Stimulated activated CD4-positive, alpha-beta T cell treated with anti-CD3 and anti-CD28 coated beads, Interleukin-1b, Interleukin-23, amount 100 ng/mL, for 4 hours (primary cell): ENCODE measurements around the gene PTPRT.

Experiments
- DNase-seq, 2 donors: peaks; one replicate each; pipeline ENCODE4 v3.0.0-alpha.2; 2020; ENCODE audit warnings: low read depth in 2 of 2

Gene PTPRT

GRCh38 chr20:43189554-43190331, at the start of gene PTPRT:
PTPRT (minus strand) TSS chr20:43189906; CDS start chr20:43189733, 173 bp downstream.
- no peak for DNase-seq

- no peak for DNase-seq
These were observed 49.1 kb upstream of the PTPRT start for GRCh38 chr20:43238833-43239232.

- no peak for DNase-seq
These were observed 48.6 kb upstream of the PTPRT start for GRCh38 chr20:43238266-43238665.

GRCh38 chr20:43237651-43238168, 48.0 kb upstream of the PTPRT start:
- DNase-seq: no peak

GRCh38 chr20:43235998-43236397, 46.3 kb upstream of the PTPRT start:
- no peak for DNase-seq

GRCh38 chr20:43231829-43232228, 42.1 kb upstream of the PTPRT start:
- DNase-seq: no peak

- DNase-seq: no peak
These were observed 40.0 kb upstream of the PTPRT start for GRCh38 chr20:43229696-43230095.

GRCh38 chr20:43220612-43221011, 30.9 kb upstream of the PTPRT start:
- no peak for DNase-seq

- no peak for DNase-seq
These were observed 21.2 kb upstream of the PTPRT start for GRCh38 chr20:43210901-43211300.

- DNase-seq: no peak
These were observed 20.1 kb upstream of the PTPRT start for GRCh38 chr20:43209831-43210230.

- no peak for DNase-seq
These were observed 16.0 kb upstream of the PTPRT start for GRCh38 chr20:43205699-43206098.

- no peak for DNase-seq
These were observed 12.4 kb upstream of the PTPRT start for GRCh38 chr20:43202100-43202499.

GRCh38 chr20:43198607-43199006, 8.9 kb upstream of the PTPRT start:
- no peak for DNase-seq

GRCh38 chr20:43196243-43196642, 6.5 kb upstream of the PTPRT start:
- DNase-seq: no peak

- DNase-seq: no peak
These were observed 4.4 kb upstream of the PTPRT start for GRCh38 chr20:43194137-43194536.

- no peak for DNase-seq
These were observed 3.7 kb upstream of the PTPRT start for GRCh38 chr20:43193443-43193842.

- no peak for DNase-seq
These were observed 2.5 kb upstream of the PTPRT start for GRCh38 chr20:43191946-43192863.

GRCh38 chr20:43191143-43191542, 1.4 kb upstream of the PTPRT start:
- no peak for DNase-seq

- DNase-seq: no peak
These were observed 737 bp upstream of the PTPRT start for GRCh38 chr20:43190332-43190953.

- DNase-seq: no peak
These were observed 699 bp downstream of the PTPRT start for GRCh38 chr20:43188861-43189553.

- no peak for DNase-seq
These were observed 1.5 kb downstream of the PTPRT start for GRCh38 chr20:43188234-43188653.
